GM21528 (cell line): ENCODE measurements around the gene XXYLT1.

Experiments
- ATAC-seq: cut with Tn5 transposase; IDR thresholded peaks from one replicate; pipeline ENCODE4 v1.9.1; 2021; ENCODE audit warnings: mild to moderate bottlenecking, moderate library complexity; ENCODE audit not compliant: unreplicated experiment, low FRiP score

Gene XXYLT1

DNA sequence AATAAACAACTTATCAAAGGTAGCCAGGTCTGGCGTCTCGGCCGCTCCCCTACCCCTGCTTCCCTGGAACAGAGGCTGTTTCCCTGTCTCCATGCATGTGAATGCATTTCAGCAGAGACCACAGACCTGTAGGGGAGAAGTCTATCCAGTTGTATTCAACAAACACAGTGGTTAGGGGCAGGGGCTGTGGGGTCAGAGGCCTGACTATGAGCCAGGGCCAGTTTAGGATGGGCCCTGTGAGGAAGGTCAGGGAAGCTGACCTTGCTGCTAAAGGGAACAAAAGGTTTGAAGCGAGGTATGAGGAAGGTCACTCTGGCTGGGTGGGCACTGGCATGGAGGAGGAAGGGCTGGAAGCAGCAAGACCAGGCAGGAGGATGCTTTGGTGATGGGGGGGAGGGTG is 184.6 kb downstream of the XXYLT1 start:
- ATAC-seq = no peak

DNA sequence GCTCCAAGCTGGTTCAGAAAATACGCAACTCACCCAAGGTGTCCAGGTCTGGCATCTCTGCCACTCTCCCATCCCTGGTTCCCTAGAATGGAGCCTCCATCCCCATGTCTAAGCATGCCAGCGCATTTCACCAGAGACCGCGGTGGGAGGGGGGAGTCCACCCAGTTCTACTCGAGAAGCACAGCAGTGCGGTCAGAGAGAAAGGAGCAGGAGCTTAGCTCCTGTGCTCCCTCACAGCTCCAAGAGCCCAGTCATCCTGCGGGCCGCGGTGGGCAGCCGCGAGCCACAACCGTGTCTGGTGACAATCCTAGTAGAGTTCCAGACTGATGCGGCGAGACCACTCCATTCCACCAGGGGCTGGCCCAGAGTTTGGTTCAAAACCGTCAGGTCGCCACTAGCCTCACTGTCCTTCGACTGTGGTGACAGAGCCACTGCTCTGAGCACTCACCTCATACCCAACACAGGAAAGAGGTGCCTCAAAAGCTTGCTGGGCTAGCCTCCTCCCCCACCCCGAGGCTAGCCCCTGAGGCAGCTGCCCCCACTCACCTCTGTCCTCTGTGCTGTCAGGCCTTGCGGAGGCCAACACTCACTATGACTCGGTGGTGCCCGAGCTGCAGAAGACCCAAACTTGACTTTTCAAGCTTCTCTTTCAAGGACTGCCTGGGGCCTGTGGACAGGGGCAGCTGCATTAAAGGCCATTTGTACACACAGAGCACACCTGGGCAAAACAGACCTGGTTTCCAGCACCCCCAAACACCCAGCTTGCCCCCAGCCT is 185.4 kb downstream of the XXYLT1 start:
- ATAC-seq = no peak

DNA sequence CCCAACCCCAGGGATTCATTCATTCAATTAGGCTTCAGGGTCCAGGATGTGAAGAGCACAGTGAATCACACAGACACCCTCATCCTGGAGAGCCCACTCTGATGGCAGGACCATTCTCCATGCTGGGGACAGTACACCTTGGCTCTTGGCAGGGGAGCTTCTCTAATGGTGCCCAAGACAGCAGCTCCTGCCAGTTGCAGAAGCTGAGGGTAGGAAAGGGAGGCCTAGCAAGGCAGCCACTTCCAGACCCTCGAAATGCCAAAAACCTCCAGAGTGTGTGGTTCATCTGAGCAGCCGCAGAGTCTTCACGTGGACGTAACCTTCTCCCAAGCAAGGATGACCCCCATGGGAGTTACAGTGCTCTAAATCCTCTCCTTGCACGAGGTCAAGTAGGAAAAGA is 186.2 kb downstream of the XXYLT1 start:
- no peak for ATAC-seq

DNA sequence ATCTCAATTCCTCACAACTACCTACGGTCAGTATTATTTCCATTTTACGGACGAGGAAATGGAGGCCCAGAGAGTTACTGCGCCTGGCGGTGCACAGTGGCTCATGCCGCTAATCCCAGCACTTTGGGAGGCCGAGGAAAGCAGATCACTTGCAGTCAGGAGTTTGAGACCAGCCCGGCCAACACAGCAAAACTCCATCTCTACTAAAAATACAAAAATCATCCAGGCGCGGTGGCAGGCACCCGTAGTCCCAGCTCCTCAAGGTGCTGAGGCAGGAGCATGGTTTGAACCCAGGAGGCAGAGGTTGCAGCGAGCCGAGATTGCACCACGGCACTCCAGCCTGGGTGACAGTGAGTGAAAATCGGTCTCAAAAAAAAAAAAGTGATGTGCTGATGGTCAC is 187.3 kb downstream of the XXYLT1 start:
- ATAC-seq = no peak

DNA sequence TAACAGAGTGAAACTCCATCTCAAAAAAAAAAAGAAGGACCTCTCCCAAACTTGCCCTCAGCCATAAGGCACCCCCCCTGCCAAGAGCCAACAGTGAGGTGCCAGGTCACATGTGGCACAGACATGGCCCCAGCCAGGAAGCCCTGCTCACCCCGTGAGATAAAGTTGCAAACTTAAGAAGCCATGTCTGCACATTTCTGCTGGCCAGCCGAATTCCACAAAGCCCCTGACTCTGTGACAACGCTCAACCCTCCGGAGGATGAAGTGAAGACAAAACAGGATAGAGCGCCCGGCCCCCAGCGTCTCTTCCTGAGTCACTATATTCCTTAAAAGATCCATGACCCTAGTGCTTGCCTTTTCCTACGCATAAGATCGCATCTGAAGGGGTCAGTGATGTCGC is 188.1 kb downstream of the XXYLT1 start:
- ATAC-seq = no peak

DNA sequence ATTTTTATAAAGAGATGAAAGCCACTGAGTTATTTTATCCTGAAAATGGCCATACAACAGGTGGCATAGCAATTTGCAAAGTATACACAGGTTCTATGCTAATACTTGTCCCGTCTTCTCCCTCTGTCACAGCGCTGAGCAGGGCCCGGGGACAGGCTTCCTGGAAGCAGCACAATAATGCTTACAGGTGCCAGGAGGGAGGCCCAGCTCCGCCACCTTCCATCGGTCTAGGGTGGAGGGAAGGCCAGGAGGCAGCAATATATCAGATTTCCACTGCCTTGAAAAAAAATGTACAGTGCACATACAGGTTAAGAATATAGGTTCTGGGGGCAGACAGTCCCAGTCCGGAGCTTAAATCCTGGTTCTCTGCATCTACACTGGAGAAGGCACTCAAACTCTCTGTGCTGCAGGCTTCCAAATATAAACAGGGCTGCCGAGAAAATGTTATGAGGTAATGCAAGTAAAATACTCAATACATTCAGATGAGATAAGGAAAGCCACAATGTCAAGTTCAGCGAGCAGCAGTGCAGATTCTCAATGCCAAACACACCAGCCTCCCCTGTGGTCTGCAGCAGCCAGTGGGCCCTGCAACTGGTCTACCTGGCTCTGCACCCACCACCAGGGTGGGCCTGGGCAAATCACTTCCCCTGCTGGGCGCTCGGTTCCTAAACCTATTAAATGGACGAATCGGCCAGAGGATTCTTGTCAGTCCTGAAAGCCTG is 189.6 kb downstream of the XXYLT1 start:
- ATAC-seq = no peak

DNA sequence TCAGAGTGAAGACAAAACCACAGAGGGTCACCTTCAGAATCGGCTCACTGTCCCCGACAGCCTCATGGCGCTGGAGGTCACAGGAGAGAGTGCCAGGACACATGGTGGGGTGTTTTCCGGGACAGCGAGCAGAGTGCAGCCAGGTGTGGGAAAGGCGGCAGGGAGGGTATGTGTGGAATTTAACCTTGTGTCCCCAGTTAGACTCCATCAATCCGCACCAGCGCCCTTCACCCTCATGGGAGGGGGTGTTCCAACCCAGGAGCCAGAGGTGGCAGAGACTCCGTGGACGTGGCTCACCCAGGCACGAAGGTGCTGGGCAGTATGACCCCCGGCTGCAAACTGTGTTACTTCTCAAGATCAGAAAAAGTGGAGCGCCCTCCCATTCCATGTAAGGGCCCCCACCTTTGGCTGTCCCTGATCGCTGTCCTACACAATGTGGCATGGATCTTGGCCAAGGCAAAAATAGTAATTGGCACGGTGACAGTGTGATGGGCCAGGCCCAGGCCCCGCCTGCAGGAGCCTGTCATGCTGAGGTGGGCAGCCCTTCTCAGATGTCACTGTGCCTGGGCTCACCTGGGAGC is 190.3 kb downstream of the XXYLT1 start:
- ATAC-seq = no peak

DNA sequence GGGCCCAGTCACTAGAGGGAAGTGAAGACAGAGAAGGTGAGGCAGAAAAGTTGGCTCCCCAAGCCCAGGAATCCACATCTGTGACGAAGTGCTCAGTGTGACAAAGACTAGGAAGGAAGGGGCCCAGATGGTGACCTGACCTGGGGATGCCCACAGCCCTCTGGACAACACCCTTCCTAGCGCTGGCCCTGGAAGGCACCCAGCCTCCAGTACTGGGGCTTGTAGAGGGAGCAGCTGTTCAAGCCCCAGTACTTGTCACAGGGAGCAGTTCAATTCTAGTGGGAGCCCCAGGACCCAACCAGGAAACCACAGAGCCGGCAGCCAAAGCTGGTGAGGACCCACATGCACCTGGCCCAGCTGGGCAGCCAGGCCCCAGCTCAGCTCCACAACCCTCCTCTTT is 190.8 kb downstream of the XXYLT1 start:
- no peak for ATAC-seq

DNA sequence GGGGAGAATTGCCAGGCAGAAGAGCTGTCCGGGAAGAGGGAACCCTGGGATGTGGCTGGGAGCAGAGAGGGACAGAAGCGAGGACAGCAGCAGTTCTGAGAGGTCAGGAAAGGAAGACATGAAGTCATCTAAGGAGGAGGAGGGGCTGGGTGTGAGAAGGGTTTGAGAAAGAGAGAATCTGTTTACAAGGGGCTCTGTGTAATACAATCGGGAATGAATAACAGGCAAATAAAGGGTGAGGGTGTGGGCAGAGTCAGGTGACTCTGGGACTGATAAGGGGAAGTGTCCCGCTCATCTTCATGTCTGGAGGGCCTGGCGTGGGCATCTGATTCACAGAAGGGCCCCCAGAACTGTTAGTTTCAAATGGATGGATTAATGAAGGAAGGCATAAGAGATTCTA is 191.3 kb downstream of the XXYLT1 start:
- no peak for ATAC-seq

DNA sequence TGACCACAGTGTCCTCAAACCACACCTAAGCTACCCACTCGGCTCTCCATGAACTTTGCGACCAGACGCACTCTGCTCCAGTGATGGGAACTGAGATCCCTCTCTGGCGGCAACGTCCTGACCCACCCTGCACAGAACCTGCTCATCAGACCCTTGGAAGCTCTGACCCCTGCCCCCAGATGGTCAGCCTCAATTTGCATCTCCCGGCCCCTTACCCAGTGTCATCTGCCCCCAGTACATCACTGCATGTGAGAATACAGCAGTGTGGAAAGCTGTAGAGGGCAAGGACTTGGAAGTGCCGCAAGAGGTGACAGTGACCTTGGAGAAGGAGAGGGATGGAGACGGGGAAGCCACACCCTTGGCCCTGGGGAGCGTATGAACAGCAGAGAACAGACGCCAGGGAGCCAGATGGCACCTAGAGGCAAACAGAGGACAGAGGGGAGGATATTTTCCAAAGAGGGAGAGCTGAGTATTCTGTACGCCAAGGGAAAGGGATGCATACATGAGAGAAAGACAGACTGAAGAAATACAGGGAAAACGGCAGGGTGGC is 192.0 kb downstream of the XXYLT1 start:
- no peak for ATAC-seq

DNA sequence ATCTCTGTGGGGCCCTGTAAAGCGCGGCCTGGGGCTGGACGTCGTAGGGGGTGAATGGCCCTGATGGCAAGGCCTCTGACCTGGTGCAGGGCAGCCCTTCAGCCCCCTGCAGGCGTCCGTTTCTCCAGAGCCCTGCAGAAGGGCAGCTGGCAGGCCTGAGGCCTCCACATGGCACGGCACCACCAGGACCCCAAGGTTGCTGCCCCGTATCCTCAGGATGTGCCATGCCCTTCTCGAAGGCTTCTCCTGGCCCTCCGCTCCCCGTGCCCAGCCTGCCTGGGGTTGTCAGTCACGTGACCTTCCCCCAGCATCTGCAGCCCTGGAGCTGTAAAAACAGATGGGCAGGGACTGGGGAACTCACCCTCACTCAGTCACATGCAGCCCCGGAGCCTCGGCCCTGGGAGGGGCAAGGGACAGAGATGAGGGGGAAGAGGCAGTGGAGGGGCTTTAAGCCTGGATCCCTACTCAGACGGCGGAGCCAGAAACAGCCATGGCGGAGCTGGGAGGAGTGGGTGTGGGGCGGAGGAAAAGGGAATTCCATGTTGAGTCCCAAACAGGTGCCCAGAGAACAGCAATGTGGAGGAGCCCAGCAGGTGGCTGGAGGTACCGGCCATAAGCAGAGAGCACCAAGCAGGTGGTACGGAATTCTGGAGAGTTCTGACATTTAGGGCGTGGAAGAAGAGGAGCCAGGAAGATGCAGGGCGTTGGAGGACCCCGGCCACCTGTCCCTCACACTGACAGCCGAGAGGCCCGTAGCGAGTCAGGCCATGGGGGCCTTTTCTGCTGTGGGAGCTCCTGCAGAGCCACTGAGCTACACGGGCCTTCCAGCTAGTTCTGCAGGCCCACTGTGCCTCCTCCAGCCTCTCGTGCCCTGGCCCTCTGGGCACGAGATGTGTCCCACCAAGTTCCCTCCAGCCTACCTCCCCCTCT is 193.1 kb downstream of the XXYLT1 start:
- ATAC-seq = no peak

DNA sequence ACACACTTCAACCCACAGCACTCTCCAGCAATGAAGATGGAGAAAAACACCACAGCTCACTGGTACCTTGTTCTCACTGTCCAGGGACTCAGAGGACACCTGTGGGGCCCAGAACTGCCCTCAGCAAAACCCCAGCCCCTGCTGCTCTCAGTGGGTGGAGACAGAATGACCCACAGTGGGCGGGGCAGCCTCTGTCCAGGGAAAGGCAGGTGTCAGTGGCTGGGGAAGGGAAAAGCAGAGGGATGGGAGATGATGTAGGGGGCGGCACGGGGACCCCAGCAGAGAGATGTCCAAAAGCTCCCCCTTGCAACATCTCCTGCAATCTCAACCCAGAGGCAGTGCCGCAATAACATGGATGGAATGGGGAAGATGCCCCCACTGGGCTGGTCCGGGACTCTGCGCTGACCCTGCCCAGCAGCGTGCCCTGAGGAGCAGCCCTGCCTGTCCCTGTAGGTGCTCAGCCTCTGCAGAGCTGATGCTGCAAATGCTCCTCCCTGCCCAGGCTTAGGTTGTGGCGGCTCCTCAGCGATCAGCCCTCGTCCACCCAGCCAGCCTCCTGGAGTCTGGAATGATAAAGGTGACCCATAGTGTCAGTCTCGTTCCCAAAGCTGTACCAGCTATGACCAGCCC is 193.9 kb downstream of the XXYLT1 start:
- ATAC-seq = no peak

DNA sequence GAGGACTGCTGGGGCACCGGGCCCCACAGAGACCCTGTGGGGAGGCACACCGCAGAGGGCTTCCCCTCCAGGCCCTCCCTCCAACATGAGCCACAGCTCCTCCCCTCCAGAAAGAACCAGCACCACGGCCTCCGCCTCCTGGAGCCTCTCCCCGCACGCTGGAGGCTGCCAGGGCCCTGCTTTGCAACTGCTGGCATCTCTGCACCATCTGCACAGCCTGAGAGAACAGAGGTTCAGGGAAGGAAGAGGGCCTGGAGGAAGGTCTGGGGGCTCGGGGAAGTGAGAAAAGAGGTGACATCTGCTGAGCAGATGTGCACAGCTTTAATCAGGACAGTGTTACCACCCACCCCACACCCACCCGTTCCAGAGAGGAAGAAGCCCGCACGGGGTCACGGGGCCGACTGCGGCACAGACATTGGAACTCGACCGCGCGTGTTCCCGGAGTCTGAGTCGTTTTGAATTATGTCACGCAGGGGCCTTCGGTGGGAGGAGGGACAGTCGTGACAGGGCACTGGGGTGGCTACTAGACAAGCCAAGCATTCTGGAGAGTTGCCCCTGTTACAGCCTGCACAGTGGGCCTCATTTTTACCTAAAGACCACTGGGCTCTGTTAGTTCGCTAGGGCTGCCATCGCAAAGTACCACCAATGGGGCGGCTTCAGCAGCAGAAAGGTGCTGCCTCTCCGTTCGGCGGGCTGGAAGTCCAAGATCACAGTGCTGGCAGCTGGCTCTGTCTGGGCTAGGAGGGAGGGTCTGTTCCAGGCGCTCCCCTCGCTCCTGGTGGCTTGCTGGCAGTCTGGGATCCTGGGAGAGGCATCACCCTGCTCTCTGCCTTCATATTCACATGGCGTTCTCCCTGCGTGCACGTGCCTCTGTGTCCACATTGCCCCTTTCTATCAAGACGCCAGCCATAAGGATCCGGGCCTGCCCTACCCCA is 194.8 kb downstream of the XXYLT1 start:
- ATAC-seq = no peak

DNA sequence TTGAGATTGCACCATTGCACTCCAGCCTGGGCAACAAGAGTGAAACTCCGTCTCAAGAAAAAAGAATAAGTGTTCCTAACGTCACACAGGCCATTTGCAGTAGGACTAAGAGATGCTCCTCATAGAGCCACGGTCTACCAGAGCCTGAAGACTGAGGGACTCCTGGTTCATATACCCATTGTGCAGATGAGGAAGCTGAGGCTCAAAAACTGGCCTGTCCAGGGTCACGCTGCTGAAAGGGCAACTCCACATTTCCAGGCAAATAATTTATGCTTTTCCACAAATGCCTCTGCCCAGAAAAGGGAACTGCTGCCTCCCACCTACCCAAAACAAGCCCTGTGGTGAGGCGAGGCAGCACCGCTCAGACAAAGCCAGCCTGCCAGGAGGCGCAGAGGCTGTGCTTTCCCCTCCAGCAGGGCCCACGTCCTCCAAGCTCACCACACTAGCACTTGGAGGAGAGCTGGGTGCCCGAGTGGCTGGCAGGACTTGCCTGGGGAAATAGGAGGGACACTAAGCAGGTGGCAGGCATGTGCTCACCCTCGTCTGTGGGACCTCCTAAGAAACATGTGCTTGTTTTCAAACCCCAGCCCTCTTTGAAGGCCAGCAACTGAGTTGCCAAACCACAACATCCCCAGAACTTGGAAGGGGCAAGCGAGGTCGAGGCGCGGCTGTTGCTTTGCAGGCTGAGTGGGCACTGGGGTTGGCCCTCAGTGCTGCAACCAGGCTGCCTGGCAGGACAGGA is 195.6 kb downstream of the XXYLT1 start:
- no peak for ATAC-seq

DNA sequence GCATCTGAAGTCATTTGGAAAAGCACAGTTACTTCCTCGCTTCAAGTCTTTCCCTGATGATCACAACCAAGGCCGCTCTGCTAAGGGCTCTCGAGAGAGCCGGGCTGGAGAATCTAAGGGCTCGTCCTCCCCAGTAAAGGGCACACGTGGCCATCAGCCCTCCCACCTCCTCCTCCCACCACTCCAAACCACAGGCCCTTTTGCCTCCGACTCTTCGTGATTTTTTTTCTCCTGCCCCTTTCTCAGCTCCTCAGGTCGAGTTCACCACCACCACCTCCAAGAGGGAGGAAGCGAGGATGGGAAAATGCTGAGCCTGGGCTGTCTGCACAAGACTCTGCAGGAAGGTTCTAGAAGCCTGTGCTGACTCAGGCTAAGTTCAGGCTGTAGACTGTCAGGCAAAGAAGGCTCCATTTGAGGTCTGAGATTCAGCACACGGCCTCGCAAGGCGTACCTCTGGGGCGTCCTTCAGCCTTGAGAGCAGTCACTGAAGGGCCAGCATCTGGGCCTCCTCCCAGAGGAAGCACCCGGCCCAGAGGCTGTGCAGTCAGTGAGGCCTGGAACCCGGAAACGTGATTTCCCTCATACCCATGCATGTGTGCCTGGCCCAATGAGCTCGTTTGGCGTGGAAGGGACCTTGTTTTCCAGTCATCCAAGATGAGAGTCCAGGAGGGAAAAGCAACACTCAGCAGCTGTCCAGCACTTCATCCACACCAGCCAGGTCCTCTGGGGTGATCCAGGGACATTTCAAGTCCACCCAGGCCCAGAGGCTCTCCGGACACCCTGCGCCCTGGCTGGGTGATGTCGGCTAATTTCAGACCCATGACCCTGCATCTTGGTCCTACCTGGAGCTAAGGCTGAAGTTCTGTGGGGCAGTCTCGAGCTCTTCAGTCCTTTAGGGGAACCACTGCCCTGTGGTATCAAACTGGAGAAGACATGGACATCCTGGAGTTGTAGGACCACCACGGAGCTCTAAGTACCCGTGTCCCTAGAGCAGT is 196.8 kb downstream of the XXYLT1 start:
- ATAC-seq = no peak

DNA sequence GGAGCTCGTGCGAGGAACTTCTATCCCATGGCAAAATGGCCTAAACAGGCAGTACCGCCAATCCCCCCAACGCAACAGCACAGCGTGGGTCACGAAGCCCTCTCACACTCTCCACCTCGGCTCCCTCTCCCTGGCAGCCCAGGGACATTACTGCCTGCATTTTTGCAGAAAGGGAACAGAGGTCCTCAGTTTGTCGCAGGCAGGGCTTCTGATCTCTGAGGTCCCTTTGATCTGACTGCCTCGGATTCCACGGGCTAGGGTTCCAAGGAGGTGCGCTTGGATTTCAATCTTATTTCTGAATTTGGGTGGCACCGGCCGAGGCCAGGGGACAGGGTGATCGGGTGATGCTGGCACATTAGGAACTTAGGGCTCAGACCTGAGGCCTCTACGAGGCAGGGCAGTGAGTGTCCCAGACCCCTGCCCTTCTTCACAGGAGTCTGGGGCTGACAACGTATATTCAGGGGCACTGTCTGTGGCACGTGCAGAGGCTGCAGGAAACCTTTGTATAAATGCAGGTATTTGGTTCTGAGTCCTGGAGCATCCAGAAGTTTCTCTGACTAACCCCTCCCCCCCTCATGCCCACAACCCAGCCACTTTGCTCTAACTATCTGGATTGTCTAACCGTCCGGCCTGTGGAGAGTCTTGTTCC is 197.9 kb downstream of the XXYLT1 start:
- ATAC-seq = no peak
